ENCODE data around the gene ETV6. TPM values are rescaled to one million over a fixed set of nuclear protein-coding genes. Genes with fewer than 3 reads are reported as not detected.

The ETV6 gene
- total and polyA plus RNA-seq, 9 of the 15 experiments (the other 6 are each of a cell fraction or from before 2014, with no cell fraction given) = 0.81 to 12.7 (median 4.1) TPM

DNA sequence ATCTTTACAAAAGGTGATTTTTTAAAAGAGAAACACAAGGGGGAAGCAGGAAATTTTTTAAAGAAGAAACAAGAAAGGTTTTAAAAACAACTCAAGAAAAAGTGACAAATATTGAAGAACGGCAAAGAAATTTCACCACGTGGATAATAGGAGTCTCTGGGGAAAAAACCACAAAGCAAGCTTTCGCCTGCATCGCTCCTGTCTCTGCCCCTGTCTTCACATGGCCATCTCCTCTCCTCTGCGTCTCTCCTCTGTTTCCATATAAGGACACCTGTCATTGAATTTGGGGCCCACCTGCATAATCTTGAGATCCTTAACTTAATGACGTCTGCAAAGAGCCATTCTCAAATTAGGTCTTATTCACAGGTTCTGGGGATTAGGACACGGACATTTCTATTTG, 175.8 kb downstream of the ETV6 start (continued):
- TF ChIP-seq, protein P1, sequence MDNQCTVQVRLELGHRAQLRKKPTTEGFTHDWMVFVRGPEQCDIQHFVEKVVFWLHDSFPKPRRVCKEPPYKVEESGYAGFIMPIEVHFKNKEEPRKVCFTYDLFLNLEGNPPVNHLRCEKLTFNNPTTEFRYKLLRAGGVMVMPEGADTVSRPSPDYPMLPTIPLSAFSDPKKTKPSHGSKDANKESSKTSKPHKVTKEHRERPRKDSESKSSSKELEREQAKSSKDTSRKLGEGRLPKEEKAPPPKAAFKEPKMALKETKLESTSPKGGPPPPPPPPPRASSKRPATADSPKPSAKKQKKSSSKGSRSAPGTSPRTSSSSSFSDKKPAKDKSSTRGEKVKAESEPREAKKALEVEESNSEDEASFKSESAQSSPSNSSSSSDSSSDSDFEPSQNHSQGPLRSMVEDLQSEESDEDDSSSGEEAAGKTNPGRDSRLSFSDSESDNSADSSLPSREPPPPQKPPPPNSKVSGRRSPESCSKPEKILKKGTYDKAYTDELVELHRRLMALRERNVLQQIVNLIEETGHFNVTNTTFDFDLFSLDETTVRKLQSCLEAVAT (IDR thresholded peaks at IDR 0.05) = no peak
- TF ChIP-seq BRD4 (IDR thresholded peaks at IDR 0.05) (no peak), PHF8 (IDR thresholded peaks at IDR 0.05; ENCODE audit: borderline replicate concordance, low read length) (no peak), ZKSCAN8 (CRISPR knock-in tag; IDR thresholded peaks at IDR 0.05) (no peak), GABPB1 (CRISPR knock-in tag; IDR thresholded peaks at IDR 0.05) (no peak), SRSF3 (IDR thresholded peaks at IDR 0.05; ENCODE audit: insufficient read depth, low read length) (no peak), SMARCA5 (IDR thresholded peaks at IDR 0.05) (no peak), ETV1 (tag; conservative IDR thresholded peaks at IDR 0.05; ENCODE audit: low read depth) (no peak)

DNA sequence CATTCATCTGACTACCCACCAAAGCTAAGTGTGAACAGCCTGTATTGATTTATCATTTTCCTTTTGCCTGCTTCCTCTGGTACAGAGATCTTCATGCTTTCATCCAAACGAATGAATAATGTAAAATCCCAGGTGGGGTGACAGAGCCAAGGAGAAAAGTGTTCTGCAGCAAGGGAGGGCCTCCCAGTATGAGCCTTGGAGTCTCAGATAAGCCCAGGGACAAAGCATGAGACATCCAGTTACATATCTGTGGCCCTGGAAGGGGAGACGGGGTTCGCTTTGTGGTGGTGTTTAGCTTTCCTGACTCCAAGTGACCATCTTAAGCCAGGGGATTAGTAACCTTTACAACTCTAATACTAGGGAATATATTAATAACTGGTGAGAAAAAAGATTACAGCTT, 177.1 kb downstream of the ETV6 start:
- Histone ChIP-seq H3K9ac (ENCODE audit: insufficient read depth in 1 of 2, low read depth in 2 of 2, low read length in 2 of 2) (no peak overlapping the region), H4K20me1 (replicated peaks; ENCODE audit: control insufficient read depth, insufficient read depth, low read length) (no peaks in the 10 kb centered on the region), H3K9me3 (replicated peaks; ENCODE audit: control insufficient read depth, insufficient read depth, low read depth, low read length) (no peaks in the 10 kb centered on the region), H2AFZ (ENCODE audit: low read depth, low read length) (no peak overlapping the region), H3K4me2 (ENCODE audit: insufficient read depth, low read length) (no peak overlapping the region; the same call in 1 of the 2 replicates), H3K27me3 (ENCODE audit: control insufficient read depth in 2 of 2, insufficient read depth in 2 of 2, low read length in 2 of 2) (no peaks in the 10 kb centered on the region), H3K4me3 (no peak overlapping the region), H3K36me3 (ENCODE audit: control insufficient read depth, insufficient read depth, low read length) (no peaks in the 10 kb centered on the region), H3K79me2 (ENCODE audit: control insufficient read depth, insufficient read depth, low read length) (no peaks in the 10 kb centered on the region), H3K27ac (ENCODE audit: extremely low read depth, low read depth, low read length) (no peak overlapping the region), H3K9me1 (ENCODE audit: control insufficient read depth, insufficient read depth, low read length) (no peaks in the 10 kb centered on the region), H3K4me1 (replicated peaks in 1 of 2; ENCODE audit: control insufficient read depth in 2 of 2, insufficient read depth in 2 of 2, low read length in 2 of 2) (peaks cover 4 to 6% of the 10 kb centered on the region in 2 experiments; a peak in 3 of 5 replicates)
- ATAC-seq (peak; percentile 67), FAIRE-seq (no peak), DNase-seq (ENCODE audit: extremely low read depth in 1 of 4, low spot score in 3 of 4) (peak in 2 of 4 experiments; percentile 32 to 33)
- ChIA-PET POLR2A (no interaction called here), CTCF (ENCODE audit: low intra/inter-chr PET ratio) (no interaction called here)
- WGBS (ENCODE audit: insufficient coverage, low coverage, missing lambda C conversion rate) = 6% methylated on average over 1 of the region's 3 CpGs
- intact Hi-C loops (cut with micrococcal nuclease) = no loop called here
- BruUV-seq (replicated peaks) = no TSS peak
- TF ChIP-seq SMAD2 (IDR thresholded peaks at IDR 0.05; ENCODE audit: low read depth, low read length) (no peak), ZNF589 (CRISPR knock-in tag; IDR thresholded peaks at IDR 0.05; ENCODE audit: low read depth) (no peak), RAD21 (CRISPR knock-in tag; conservative IDR thresholded peaks at IDR 0.05 in 1 of 2, IDR thresholded peaks at IDR 0.05 in 1 of 2) (0 out of 4 replicates have a peak, but pooled peaks of 1 of the 2 experiments have one; percentile 8), CBFA2T3 (IDR thresholded peaks at IDR 0.05) (peak; percentile 34; the same call in 1 of the 2 replicates), ZNF384 (IDR thresholded peaks at IDR 0.05; ENCODE audit: low read depth, low read length) (no peak), TCF3 (CRISPR knock-in tag; IDR thresholded peaks at IDR 0.05) (peak; percentile 36; the same call in 1 of the 2 replicates)
- TF ChIP-seq, protein P2, sequence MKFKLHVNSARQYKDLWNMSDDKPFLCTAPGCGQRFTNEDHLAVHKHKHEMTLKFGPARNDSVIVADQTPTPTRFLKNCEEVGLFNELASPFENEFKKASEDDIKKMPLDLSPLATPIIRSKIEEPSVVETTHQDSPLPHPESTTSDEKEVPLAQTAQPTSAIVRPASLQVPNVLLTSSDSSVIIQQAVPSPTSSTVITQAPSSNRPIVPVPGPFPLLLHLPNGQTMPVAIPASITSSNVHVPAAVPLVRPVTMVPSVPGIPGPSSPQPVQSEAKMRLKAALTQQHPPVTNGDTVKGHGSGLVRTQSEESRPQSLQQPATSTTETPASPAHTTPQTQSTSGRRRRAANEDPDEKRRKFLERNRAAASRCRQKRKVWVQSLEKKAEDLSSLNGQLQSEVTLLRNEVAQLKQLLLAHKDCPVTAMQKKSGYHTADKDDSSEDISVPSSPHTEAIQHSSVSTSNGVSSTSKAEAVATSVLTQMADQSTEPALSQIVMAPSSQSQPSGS (CRISPR knock-in tag; IDR thresholded peaks at IDR 0.05) = no peak
- in situ Hi-C loops (cut with MboI) = no loop called here
